Measurements from ENCODE around the gene AKAP8L. TPM values are rescaled to one million over a fixed set of nuclear protein-coding genes. Genes with fewer than 3 reads are reported as not detected.

AKAP8L gene
- total RNA-seq, 1 experiment from 2014 or later, result 106 TPM

DNA sequence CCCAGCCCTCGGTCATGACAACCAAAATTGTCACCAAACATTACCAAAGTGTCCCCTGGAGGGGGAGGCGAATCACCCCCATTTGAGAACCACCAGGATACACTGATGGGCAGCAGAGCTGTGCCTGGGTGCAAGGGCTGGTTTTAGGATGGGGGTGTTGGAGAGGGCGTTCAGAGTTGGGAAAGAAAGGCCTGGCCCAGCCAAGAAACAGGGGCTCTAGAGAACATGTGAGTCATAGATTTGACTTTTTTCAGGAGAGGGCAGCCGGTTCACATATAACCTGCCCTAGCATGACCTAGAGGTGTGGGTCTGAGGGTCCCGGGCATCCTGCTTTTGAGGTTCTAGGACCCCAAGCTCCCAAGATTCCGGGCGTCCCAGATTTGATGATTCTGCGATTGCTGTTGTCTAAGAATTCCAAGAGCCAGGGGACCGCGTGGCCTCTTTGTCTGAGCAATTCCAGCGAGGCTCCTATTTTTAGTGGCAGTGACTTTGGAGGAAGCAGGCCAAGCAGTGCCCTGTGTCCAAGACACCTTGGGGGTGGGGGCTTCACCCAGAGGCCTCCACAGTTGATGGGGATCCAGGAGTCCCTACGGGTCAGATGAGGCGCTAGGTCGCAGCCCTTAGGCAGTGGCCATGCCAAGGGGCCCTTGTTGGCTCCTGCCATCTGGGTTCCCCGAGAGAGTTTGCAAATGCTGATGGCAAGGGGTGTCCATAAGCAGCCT is 25.9 kb upstream of the AKAP8L start:
- Histone ChIP-seq H3K79me2 (ENCODE audit: insufficient read depth, low read length) (no peaks in the 10 kb centered on the region), H3K27me3 (ENCODE audit: insufficient read depth, low read length) (no peaks in the 10 kb centered on the region), H3K27ac (ENCODE audit: low read depth, low read length) (no peak overlapping the region), H3K4me2 (ENCODE audit: low read length) (no peak overlapping the region), H3K4me1 (ENCODE audit: control insufficient read depth in 1 of 2, insufficient read depth in 2 of 2, low read length in 2 of 2) (peaks cover 6 to 10% of the 10 kb centered on the region in 2 experiments; a peak in 3 of 4 replicates), H3K9me3 (ENCODE audit: control insufficient read depth in 1 of 2, insufficient read depth in 1 of 2, low read depth in 1 of 2, low read length in 2 of 2) (no peaks in the 10 kb centered on the region), H3K36me3 (ENCODE audit: control insufficient read depth in 1 of 2, insufficient read depth in 2 of 2, low read length in 2 of 2) (no peaks in the 10 kb centered on the region), H2AFZ (ENCODE audit: low read depth, low read length, poor library complexity, severe bottlenecking) (no peak overlapping the region), H4K20me1 (ENCODE audit: insufficient read depth) (no peaks in the 10 kb centered on the region), H3K9ac (ENCODE audit: low read length) (no peak overlapping the region), H3K9me2 (ENCODE audit: insufficient read depth) (no peaks in the 10 kb centered on the region), H3K4me3 (replicated peaks in 1 of 2; ENCODE audit: low read depth in 1 of 2, low read length in 2 of 2) (no peak overlapping the region)
- ChIA-PET POLR2A (no interaction called here), CTCF (no interaction called here), RAD21 (ENCODE audit: low non-redundant PET in 1 of 2, low total read pairs in 2 of 2, uncharacterized antibody in 2 of 2, unreplicated experiment in 2 of 2) (no interaction called here)
- DNase-seq (ENCODE audit: low read depth, low spot score), result no peak
- ATAC-seq, result no peak
- no TSS peak for BruUV-seq (replicated peaks)
- TF ChIP-seq, protein P1, sequence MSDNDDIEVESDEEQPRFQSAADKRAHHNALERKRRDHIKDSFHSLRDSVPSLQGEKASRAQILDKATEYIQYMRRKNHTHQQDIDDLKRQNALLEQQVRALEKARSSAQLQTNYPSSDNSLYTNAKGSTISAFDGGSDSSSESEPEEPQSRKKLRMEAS (IDR thresholded peaks at IDR 0.05), result no peak
- TF ChIP-seq SRF (IDR thresholded peaks at IDR 0.05; ENCODE audit: low read depth) (no peak), EGR1 (IDR thresholded peaks at IDR 0.05; ENCODE audit: low read depth) (no peak), EZH2phosphoT487 (IDR thresholded peaks at IDR 0.05; ENCODE audit: borderline replicate concordance) (no peak), ZFX (IDR thresholded peaks at IDR 0.05) (no peak), YY1 (IDR thresholded peaks at IDR 0.05; ENCODE audit: extremely low read depth, insufficient replicate concordance, low read depth, low read length) (no peak)
- TF ChIP-seq, protein P2, sequence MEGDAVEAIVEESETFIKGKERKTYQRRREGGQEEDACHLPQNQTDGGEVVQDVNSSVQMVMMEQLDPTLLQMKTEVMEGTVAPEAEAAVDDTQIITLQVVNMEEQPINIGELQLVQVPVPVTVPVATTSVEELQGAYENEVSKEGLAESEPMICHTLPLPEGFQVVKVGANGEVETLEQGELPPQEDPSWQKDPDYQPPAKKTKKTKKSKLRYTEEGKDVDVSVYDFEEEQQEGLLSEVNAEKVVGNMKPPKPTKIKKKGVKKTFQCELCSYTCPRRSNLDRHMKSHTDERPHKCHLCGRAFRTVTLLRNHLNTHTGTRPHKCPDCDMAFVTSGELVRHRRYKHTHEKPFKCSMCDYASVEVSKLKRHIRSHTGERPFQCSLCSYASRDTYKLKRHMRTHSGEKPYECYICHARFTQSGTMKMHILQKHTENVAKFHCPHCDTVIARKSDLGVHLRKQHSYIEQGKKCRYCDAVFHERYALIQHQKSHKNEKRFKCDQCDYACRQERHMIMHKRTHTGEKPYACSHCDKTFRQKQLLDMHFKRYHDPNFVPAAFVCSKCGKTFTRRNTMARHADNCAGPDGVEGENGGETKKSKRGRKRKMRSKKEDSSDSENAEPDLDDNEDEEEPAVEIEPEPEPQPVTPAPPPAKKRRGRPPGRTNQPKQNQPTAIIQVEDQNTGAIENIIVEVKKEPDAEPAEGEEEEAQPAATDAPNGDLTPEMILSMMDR (IDR thresholded peaks at IDR 0.05 in 2 of 3, conservative IDR thresholded peaks at IDR 0.05 in 1 of 3; ENCODE audit: borderline replicate concordance in 1 of 3, insufficient read depth in 1 of 3, low read depth in 2 of 3, low read length in 2 of 3), result no peak
- intact Hi-C loops (cut with micrococcal nuclease), result no loop called here

Data from HCT116 (cell line).